Panc1 (cell line): ENCODE data around the gene FAM24B.

ENCODE experiments used
- POLR2AphosphoS5 ChIP-seq: IDR thresholded peaks from 2 replicates; pipeline ENCODE4 v1.6.1; 2012; ENCODE audit warnings: mild to moderate bottlenecking, low read depth, low read length, moderate library complexity
- TF ChIP-seq, protein P1 (sequence below): fragments of 450-650 bp; IDR thresholded peaks from 2 replicates; pipeline ENCODE4 v1.5.1; 2017; ENCODE audit warnings: mild to moderate bottlenecking
- TF ChIP-seq, protein P2 (sequence below), 2 experiments: IDR thresholded peaks; 2 replicates each; pipeline ENCODE4 v1.6.1; 2011 to 2012; ENCODE audit warnings: low read depth in 2 of 2, control low read depth in 1 of 2, low read length in 1 of 2, mild to moderate bottlenecking in 1 of 2, moderate library complexity in 1 of 2; ENCODE audit not compliant: insufficient read depth in 1 of 2

GRCh38 chr10:122839505-122839904, 39.9 kb downstream of the FAM24B start:
- TF ChIP-seq POLR2AphosphoS5: no peak
- TF ChIP-seq, protein P1, sequence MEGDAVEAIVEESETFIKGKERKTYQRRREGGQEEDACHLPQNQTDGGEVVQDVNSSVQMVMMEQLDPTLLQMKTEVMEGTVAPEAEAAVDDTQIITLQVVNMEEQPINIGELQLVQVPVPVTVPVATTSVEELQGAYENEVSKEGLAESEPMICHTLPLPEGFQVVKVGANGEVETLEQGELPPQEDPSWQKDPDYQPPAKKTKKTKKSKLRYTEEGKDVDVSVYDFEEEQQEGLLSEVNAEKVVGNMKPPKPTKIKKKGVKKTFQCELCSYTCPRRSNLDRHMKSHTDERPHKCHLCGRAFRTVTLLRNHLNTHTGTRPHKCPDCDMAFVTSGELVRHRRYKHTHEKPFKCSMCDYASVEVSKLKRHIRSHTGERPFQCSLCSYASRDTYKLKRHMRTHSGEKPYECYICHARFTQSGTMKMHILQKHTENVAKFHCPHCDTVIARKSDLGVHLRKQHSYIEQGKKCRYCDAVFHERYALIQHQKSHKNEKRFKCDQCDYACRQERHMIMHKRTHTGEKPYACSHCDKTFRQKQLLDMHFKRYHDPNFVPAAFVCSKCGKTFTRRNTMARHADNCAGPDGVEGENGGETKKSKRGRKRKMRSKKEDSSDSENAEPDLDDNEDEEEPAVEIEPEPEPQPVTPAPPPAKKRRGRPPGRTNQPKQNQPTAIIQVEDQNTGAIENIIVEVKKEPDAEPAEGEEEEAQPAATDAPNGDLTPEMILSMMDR: no peak
- TF ChIP-seq, protein P2, sequence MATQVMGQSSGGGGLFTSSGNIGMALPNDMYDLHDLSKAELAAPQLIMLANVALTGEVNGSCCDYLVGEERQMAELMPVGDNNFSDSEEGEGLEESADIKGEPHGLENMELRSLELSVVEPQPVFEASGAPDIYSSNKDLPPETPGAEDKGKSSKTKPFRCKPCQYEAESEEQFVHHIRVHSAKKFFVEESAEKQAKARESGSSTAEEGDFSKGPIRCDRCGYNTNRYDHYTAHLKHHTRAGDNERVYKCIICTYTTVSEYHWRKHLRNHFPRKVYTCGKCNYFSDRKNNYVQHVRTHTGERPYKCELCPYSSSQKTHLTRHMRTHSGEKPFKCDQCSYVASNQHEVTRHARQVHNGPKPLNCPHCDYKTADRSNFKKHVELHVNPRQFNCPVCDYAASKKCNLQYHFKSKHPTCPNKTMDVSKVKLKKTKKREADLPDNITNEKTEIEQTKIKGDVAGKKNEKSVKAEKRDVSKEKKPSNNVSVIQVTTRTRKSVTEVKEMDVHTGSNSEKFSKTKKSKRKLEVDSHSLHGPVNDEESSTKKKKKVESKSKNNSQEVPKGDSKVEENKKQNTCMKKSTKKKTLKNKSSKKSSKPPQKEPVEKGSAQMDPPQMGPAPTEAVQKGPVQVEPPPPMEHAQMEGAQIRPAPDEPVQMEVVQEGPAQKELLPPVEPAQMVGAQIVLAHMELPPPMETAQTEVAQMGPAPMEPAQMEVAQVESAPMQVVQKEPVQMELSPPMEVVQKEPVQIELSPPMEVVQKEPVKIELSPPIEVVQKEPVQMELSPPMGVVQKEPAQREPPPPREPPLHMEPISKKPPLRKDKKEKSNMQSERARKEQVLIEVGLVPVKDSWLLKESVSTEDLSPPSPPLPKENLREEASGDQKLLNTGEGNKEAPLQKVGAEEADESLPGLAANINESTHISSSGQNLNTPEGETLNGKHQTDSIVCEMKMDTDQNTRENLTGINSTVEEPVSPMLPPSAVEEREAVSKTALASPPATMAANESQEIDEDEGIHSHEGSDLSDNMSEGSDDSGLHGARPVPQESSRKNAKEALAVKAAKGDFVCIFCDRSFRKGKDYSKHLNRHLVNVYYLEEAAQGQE (IDR thresholded peaks at IDR 0.05; ENCODE audit: insufficient read depth in 1 of 2, low read depth in 2 of 2, low read length in 1 of 2): no peak
